Mesenchymal stem cell (in vitro differentiated cells and primary cell): ENCODE measurements around the gene RSRP1.
A peak's percentile ranks its signal among the peaks of the same experiment; 100 is the strongest.

Experiments
- DNase-seq: peaks from one replicate; pipeline ENCODE4 v3.0.0-alpha.2; 2013
- H2AFZ ChIP-seq: one replicate; pipeline ENCODE4 v1.6.1; 2013; ENCODE audit warnings: low read depth, mild to moderate bottlenecking, control low read depth, inconsistent platforms, low read length, moderate library complexity
- H2AK5ac ChIP-seq: 2 replicates; pipeline ENCODE4 v1.6.1; 2013; ENCODE audit warnings: low read length, moderate library complexity, mild to moderate bottlenecking, inconsistent platforms; ENCODE audit not compliant: severe bottlenecking
- H2BK120ac ChIP-seq: one replicate; pipeline ENCODE4 v1.6.1; 2013; ENCODE audit warnings: low read depth, mild to moderate bottlenecking, inconsistent platforms, low read length, moderate library complexity
- H2BK12ac ChIP-seq, 2 experiments: one replicate each; pipeline ENCODE4 v1.6.1; 2013; ENCODE audit warnings: inconsistent platforms in 2 of 2, low read length in 2 of 2, mild to moderate bottlenecking in 2 of 2, moderate library complexity in 2 of 2, control low read depth in 1 of 2
- H2BK15ac ChIP-seq: one replicate; pipeline ENCODE4 v1.6.1; 2013; ENCODE audit warnings: mild to moderate bottlenecking, low read depth, inconsistent platforms; ENCODE audit not compliant: poor library complexity, severe bottlenecking
- H2BK5ac ChIP-seq: 2 replicates; pipeline ENCODE4 v1.6.1; 2013; ENCODE audit warnings: low read depth, mild to moderate bottlenecking, low read length, control low read depth, inconsistent platforms; ENCODE audit not compliant: poor library complexity, severe bottlenecking
- H3K14ac ChIP-seq, 2 experiments: one replicate each; pipeline ENCODE4 v1.6.1; 2013; ENCODE audit warnings: inconsistent platforms in 2 of 2, low read length in 2 of 2, control low read depth in 1 of 2, mild to moderate bottlenecking in 1 of 2, moderate library complexity in 1 of 2
- H3K18ac ChIP-seq, 2 experiments: one replicate each; pipeline ENCODE4 v1.6.1; 2013; ENCODE audit warnings: inconsistent platforms in 2 of 2, low read length in 2 of 2, control low read depth in 1 of 2, low read depth in 1 of 2, mild to moderate bottlenecking in 1 of 2
- H3K23ac ChIP-seq, 2 experiments: one replicate each; pipeline ENCODE4 v1.6.1; 2013; ENCODE audit warnings: inconsistent platforms in 2 of 2, low read length in 2 of 2, mild to moderate bottlenecking in 2 of 2, moderate library complexity in 2 of 2, control low read depth in 1 of 2
- H3K27ac ChIP-seq: 2 replicates; pipeline ENCODE4 v1.5.1; 2013; ENCODE audit warnings: mild to moderate bottlenecking, moderate library complexity, low read length, control low read depth, inconsistent platforms; ENCODE audit not compliant: poor library complexity, severe bottlenecking
- H3K27me3 ChIP-seq, 2 experiments: 2 replicates each; pipeline versions ENCODE4 v1.6.1 to v1.7.0; 2013; ENCODE audit warnings: low read length in 2 of 2, mild to moderate bottlenecking in 2 of 2, moderate library complexity in 2 of 2, control low read depth in 1 of 2, inconsistent platforms in 1 of 2; ENCODE audit not compliant: control insufficient read depth in 1 of 2, insufficient read depth in 1 of 2
- H3K36me3 ChIP-seq, 2 experiments: 2 replicates each; pipeline versions ENCODE4 v1.6.1 to v1.7.0; 2013; ENCODE audit warnings: low read length in 2 of 2, control low read depth in 1 of 2, inconsistent platforms in 1 of 2, low read depth in 1 of 2, mild to moderate bottlenecking in 1 of 2; ENCODE audit not compliant: insufficient read depth in 2 of 2, control insufficient read depth in 1 of 2
- H3K4ac ChIP-seq, 2 experiments: one replicate each; pipeline ENCODE4 v1.6.1; 2013; ENCODE audit warnings: inconsistent platforms in 2 of 2, low read length in 2 of 2, mild to moderate bottlenecking in 2 of 2, moderate library complexity in 2 of 2, control low read depth in 1 of 2, low read depth in 1 of 2
- H3K4me1 ChIP-seq: 2 replicates; pipeline ENCODE4 v1.6.1; 2013; ENCODE audit warnings: low read depth, low read length, control low read depth; ENCODE audit not compliant: control insufficient read depth, insufficient read depth
- H3K4me2 ChIP-seq: 2 replicates; pipeline ENCODE4 v1.6.1; 2013; ENCODE audit warnings: low read length, mild to moderate bottlenecking, inconsistent platforms; ENCODE audit not compliant: poor library complexity, severe bottlenecking
- H3K4me3 ChIP-seq, 2 experiments: 2 replicates each; pipeline versions ENCODE4 v1.5.1 to v1.7.0; 2013; ENCODE audit warnings: low read length in 2 of 2, mild to moderate bottlenecking in 2 of 2, control low read depth in 1 of 2, low read depth in 1 of 2; ENCODE audit not compliant: insufficient read depth in 1 of 2
- H3K79me1 ChIP-seq: replicated peaks from 2 replicates; pipeline ENCODE4 v1.6.1; 2013; ENCODE audit warnings: mild to moderate bottlenecking, control low read depth, low read length, inconsistent platforms; ENCODE audit not compliant: poor library complexity, severe bottlenecking
- H3K9ac ChIP-seq: 2 replicates; pipeline ENCODE4 v1.7.0; 2013; ENCODE audit warnings: mild to moderate bottlenecking, low read length, moderate library complexity
- H3K9me3 ChIP-seq: 2 replicates; pipeline ENCODE4 v1.7.0; 2013; ENCODE audit warnings: mild to moderate bottlenecking, low read length; ENCODE audit not compliant: control insufficient read depth
- H4K8ac ChIP-seq: one replicate; pipeline ENCODE4 v1.6.1; 2013; ENCODE audit warnings: inconsistent platforms, mild to moderate bottlenecking, low read length, moderate library complexity
- H4K91ac ChIP-seq: one replicate; pipeline ENCODE4 v1.6.1; 2013; ENCODE audit warnings: mild to moderate bottlenecking, low read length, inconsistent platforms
- WGBS: methylation state at CpG from one replicate; pipeline ENCODE4 v1.1.7; 2013; ENCODE audit warnings: mixed read lengths; 5-methylcytosine and 5-hydroxymethylcytosine counted together

The RSRP1 gene

GRCh38 chr1:25198663-25199252, 48.5 kb downstream of the RSRP1 start:
- Histone ChIP-seq H3K4me2 (no peak overlapping the region), H3K9me3 (no peaks in the 10 kb centered on the region), H3K4me1 (peaks cover 4% of the 10 kb centered on the region), H3K27me3 (peaks cover 73 to 84% of the 10 kb centered on the region in 2 experiments), H3K4me3 (peak overlapping the region in 1 of 2 experiments; percentile 18), H2BK12ac (no peak overlapping the region), H4K91ac (no peak overlapping the region), H2AK5ac (no peak overlapping the region), H4K8ac (no peak overlapping the region), H2BK120ac (no peak overlapping the region), H2BK15ac (no peak overlapping the region), H3K9ac (no peak overlapping the region), H2BK5ac (no peak overlapping the region), H3K18ac (no peak overlapping the region), H3K14ac (no peak overlapping the region), H3K27ac (no peak overlapping the region), H3K23ac (no peak overlapping the region), H3K36me3 (no peaks in the 10 kb centered on the region), H3K79me1 (no peaks in the 10 kb centered on the region), H2AFZ (no peak overlapping the region), H3K4ac (no peak overlapping the region)
- 80% methylated on average over 20 of the region's 20 CpGs for WGBS
- DNase-seq, result no peak

GRCh38 chr1:25197982-25198662, 49.1 kb downstream of the RSRP1 start:
- Histone ChIP-seq H3K23ac (no peak overlapping the region), H2BK15ac (no peak overlapping the region), H3K27ac (no peak overlapping the region), H4K91ac (no peak overlapping the region), H2AK5ac (no peak overlapping the region), H3K4me2 (no peak overlapping the region), H4K8ac (no peak overlapping the region), H2AFZ (no peak overlapping the region), H3K27me3 (peaks cover 77 to 89% of the 10 kb centered on the region in 2 experiments), H3K4ac (no peak overlapping the region), H3K9ac (no peak overlapping the region), H3K4me3 (no peak overlapping the region), H3K9me3 (no peaks in the 10 kb centered on the region), H3K14ac (no peak overlapping the region), H2BK12ac (no peak overlapping the region), H3K79me1 (no peaks in the 10 kb centered on the region), H3K36me3 (no peaks in the 10 kb centered on the region), H2BK120ac (no peak overlapping the region), H3K4me1 (peaks cover 4% of the 10 kb centered on the region), H3K18ac (no peak overlapping the region), H2BK5ac (no peak overlapping the region)
- WGBS, result 82% methylated on average over 11 of the region's 11 CpGs
- DNase-seq, result no peak

DNA sequence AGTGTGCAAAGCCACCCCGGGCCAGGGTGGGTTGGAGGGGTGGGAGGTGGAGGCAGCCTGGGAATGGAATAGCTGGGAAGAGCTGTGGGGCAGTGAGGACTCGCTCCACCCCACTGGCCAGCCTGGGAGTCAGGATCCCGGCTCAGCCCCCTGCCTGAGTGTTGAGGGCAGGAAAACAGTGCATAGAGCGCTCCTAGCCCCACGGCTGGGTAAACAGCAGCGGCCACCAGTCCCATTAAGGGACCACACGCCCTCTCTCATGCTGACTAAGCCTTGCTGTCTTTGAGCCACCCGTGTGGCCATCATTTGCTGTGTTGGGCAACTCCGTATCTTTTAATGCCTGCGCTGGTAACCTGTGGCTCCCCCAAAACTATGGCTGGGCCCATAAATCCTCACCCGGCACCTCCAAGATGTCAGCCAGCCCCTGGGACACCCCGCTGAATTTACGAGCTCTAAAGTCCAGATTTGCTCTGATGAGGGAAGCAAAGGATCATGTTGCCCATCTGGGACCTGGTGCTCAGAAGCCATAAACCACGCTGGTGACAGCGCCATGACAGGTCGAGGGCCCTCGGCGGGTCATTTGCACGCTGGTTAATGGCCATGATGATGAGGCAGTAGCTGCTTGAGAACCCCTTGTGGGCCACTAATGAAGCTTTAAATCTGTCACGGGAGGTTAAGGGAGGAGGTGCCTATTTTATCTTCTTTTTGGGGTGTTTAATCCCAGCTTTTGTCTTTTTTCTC, 49.8 kb downstream of the RSRP1 start:
- no peak overlapping the region for H3K4ac ChIP-seq
- H4K8ac ChIP-seq, result no peak overlapping the region
- no peaks in the 10 kb centered on the region for H3K9me3 ChIP-seq
- peaks cover 84 to 94% of the 10 kb centered on the region in 2 experiments for H3K27me3 ChIP-seq
- H3K9ac ChIP-seq, result no peak overlapping the region
- H2BK15ac ChIP-seq, result no peak overlapping the region
- no peak overlapping the region for H4K91ac ChIP-seq
- H3K79me1 ChIP-seq, result no peaks in the 10 kb centered on the region
- no peak overlapping the region for H2BK12ac ChIP-seq
- 53% methylated on average over 19 of the region's 20 CpGs for WGBS
- no peak overlapping the region for H3K4me3 ChIP-seq
- H3K36me3 ChIP-seq, result no peaks in the 10 kb centered on the region
- H3K4me1 ChIP-seq, result peaks cover 4% of the 10 kb centered on the region
- H3K23ac ChIP-seq, result no peak overlapping the region
- no peak overlapping the region for H3K4me2 ChIP-seq
- H3K14ac ChIP-seq, result no peak overlapping the region
- no peak for DNase-seq
- no peak overlapping the region for H3K18ac ChIP-seq
- no peak overlapping the region for H2BK120ac ChIP-seq
- no peak overlapping the region for H2BK5ac ChIP-seq
- H2AK5ac ChIP-seq, result no peak overlapping the region
- no peak overlapping the region for H3K27ac ChIP-seq
- H2AFZ ChIP-seq, result no peak overlapping the region

DNA sequence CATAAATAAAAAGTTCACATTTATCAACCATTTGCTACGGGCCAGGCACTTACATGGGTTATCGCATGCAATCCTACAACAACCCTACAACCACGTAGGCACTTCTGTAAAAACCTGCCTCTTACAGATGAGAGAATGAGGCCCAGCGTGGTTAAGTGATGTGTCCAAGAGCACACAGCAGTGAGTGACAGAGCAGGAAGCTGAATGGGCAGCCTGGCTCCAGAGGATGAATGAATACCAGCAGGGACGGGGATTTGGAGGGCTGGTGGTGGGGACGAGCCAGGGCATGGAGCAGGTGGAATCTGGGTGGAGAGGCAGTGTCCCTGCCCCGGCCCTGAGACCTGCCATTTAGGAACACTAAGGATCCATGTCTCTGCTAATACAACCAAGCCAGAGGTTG, 50.4 kb downstream of the RSRP1 start:
- Histone ChIP-seq H3K18ac (no peak overlapping the region), H3K9me3 (no peaks in the 10 kb centered on the region), H3K27me3 (peaks cover 87 to 95% of the 10 kb centered on the region in 2 experiments), H2BK12ac (no peak overlapping the region), H3K9ac (no peak overlapping the region), H2AFZ (no peak overlapping the region), H3K4me1 (peaks cover 4% of the 10 kb centered on the region), H2BK120ac (no peak overlapping the region), H3K27ac (no peak overlapping the region), H3K23ac (no peak overlapping the region), H3K4me3 (no peak overlapping the region), H4K91ac (no peak overlapping the region), H3K4ac (no peak overlapping the region), H3K79me1 (no peaks in the 10 kb centered on the region), H3K4me2 (no peak overlapping the region), H2BK5ac (no peak overlapping the region), H3K36me3 (no peaks in the 10 kb centered on the region), H2BK15ac (no peak overlapping the region), H4K8ac (no peak overlapping the region), H2AK5ac (no peak overlapping the region), H3K14ac (no peak overlapping the region)
- DNase-seq, result no peak
- 87% methylated on average over 6 of the region's 7 CpGs for WGBS
